CD1c-positive myeloid dendritic cell (primary cell): Measurements from ENCODE around the gene TBC1D20.
"Not testable (repeated sequence)": the region's sequence is repeated elsewhere in the genome, so short reads cannot be mapped to it uniquely, and the experiment has no call there.

Experiments
- DNase-seq: peaks from one replicate; pipeline ENCODE4 v3.0.0-alpha.2; 2016; ENCODE audit errors: extremely low spot score

TBC1D20 gene

GRCh38 chr20:462199-462991 lies at the start of gene TBC1D20:
Gene TBC1D20, minus strand, starts transcription at chr20:462533. Its CDS starts 128 bp downstream, at chr20:462405.
- DNase-seq, result peak; percentile 94

GRCh38 chr20:510328-511057 lies 48.2 kb upstream of the TBC1D20 start:
- not testable (repeated sequence) for DNase-seq

DNA sequence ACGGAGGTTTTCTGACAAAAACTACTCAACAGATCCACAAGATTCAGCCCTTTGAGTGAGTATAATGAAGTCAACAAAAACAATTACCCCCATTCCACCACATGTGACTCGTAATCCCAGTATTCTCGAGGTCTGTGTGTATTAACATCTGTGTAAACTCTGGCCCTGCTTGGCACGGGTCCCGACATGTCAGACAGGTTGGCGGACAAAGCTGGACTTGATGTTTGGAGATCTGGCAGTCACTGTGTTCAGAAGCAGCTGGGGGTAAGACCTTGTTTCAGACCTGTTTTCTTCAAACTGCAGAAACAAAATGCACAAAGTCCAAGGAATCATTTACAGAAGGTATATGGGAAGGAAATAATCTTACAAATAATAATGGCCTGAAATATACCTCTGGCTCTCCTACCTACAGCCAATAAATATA lies 46.0 kb upstream of the TBC1D20 start:
- DNase-seq, result not testable (repeated sequence)

- no peak for DNase-seq
Observed at GRCh38 chr20:507761-508332, 45.5 kb upstream of the TBC1D20 start.

DNA sequence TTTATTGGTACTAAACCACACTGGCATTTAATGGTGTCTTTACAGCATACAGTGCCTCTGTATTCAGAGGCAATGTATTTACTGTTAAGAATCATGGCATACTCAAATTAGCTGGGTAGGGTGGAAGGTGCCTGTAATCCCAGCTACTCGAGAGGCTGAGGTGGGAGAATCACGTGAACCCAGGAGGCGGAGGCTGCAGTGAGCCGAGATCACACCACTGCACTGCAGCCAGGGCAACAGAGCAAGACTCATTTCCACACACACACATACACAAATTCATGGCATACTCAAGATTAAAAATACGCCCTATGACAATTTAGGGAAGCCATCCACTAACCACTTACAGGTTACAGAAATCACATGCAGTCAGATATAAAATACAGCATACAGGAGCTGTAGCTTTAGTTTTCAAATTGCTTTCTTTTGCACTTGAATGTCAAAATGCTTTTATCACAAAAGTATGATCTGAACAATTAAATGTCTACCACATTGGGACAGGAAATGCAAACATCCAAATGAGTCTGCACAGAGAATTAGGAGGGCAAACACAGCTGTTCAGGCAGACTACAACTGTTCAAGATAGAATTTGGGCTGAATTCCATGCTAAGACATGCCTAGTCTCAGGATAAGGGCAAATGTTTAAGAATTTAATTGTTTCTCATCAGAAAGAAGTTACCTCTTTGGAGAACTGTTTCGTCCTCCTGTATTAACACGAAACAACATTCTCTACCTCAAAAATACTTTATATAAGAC lies 44.8 kb upstream of the TBC1D20 start:
- no peak for DNase-seq

DNA sequence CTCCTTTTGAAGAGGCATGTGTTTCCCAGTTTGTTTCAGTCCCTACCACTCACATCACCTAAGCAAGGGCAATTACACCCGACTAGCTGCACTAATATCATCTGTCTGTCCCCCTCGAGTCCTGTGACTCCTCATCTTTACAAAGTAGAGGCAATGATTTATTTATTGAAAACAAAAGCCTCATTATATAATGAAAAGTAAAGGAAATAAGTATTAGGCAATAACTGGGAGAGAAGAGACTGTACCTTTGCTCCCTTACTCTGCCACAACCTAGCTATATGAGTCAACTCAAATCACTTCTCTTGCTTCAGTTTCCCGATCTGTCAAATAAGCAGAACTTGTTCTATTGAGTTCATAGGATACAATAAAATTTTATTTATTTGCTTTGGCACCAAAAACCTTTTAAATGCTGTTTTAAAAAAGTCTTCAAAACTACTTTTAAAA lies 42.3 kb upstream of the TBC1D20 start:
- DNase-seq, result no peak

GRCh38 chr20:503048-503737 lies 40.9 kb upstream of the TBC1D20 start:
- DNase-seq, result no peak

- no peak for DNase-seq
Observed at GRCh38 chr20:497979-498378, 35.6 kb upstream of the TBC1D20 start.

DNA sequence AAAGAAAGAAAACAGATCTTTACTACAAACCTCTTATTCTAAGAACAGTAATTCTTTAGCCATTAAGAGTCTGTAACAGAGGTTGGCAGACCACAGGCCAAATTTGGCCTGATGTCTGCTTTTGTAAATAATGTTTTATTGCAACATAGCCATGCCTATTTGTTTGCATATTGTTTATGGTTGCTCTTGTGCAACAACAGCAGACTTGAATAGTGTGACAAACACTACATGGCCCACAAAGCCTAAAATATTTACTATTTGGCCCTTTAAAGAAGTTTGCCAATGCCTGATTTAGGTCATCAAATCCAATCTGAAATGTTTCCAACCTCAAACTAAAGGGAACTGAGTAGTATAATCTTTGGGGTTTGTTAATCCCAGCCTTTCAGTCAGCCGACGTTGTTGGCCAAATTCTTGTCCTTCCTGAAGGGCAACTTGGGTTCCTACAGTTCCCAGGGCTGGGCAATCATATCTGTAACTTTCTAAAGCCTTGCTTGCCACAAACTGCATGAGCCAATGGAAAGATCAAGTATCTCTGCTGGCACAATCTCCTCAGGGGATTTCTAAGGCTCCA lies 33.9 kb upstream of the TBC1D20 start:
- DNase-seq, result no peak

DNA sequence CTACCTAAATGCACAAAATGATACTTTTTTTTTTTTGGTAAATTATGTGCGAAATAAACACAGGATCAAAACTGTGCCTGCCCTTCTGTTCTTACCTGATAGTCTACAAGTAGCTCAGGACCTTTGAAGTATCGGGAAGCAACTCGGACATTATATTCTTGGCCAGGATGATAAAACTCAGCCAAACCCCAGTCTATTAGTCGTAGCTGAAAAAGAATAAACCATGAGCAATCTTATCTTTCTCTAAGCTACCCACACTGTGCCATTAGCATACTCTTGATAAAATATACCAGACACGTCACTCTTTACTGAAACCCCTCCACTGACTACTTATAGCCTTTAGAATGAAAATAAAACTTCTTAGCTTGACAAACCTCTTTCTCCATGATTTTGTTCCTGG lies 29.8 kb upstream of the TBC1D20 start:
- no peak for DNase-seq

DNA sequence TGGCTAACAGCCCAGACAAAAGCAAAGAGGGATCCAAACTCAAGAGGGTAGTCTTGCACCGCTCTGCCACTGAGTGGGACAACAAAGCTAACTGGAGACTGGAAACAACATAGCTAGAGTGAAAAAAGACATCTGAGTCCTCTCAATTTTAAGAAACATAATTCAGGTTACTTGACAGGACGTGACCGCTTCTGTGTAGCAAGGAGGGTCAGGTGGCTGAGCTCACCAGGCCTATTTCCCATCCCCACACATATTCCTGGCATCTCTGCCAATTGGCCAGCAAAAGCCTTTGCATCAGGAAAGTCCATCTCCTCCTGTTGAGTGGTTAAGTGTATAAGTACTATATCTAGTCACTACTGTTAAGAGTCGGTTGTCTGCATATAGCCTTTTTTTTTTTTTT lies 25.3 kb upstream of the TBC1D20 start:
- no peak for DNase-seq

DNA sequence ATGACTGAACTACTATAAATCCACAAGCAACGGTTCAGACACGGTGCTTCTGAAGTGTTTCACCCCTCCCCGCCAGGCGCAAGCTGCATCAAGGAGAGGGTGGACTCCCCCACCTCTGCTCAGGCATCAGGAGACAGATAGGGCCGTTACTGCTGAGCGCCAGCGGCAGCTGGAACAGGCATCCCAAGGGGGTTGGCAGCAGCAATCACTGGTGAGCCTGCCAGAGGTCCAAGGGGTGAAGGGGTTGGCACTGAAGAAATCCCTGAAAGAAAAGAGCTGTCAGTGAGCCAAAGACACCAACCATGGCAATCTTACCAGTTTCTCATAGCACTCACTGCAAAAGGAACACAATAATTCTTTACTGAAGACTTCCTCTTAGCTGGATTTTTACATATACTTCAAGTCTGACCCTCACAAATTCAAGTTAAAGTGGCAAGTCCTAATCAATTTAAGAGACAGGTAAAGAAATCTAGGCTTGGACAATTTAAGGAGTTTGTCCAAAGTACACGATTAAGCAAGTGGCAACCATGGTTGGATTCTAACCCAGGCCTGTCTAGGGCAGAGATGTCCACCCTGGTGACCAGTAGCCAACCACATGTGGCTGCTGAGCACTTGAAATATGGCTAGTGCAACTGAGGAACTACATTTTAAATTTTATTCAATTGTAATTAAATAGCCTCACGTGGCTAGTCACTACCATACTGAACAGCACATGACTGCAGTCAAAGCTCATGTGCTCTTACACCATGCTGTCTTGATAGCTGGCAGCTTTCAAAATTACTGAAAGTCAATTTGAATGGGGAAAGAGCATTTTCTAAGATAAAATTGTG lies 21.7 kb upstream of the TBC1D20 start:
- DNase-seq, result no peak

DNA sequence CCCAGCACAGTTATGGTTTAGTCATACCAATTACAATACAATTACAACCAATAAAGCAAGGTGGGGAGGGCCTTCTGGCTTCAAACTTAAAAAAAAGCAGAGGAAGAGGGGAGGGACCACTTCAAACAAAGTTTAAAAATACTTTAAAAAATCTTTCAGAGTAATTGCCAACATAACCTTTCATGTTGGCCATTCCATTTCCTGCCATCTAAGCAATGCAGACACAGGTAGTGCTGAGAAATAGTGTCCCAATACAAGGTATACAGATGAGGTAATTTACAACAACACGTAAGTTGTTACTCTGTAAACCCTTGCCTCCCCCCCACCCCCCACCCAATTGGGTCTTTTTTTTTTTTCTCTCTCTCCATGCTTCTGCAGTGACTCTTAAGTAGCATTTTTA lies 18.8 kb upstream of the TBC1D20 start:
- DNase-seq, result no peak

GRCh38 chr20:480044-480443 lies 17.7 kb upstream of the TBC1D20 start:
- no peak for DNase-seq

DNA sequence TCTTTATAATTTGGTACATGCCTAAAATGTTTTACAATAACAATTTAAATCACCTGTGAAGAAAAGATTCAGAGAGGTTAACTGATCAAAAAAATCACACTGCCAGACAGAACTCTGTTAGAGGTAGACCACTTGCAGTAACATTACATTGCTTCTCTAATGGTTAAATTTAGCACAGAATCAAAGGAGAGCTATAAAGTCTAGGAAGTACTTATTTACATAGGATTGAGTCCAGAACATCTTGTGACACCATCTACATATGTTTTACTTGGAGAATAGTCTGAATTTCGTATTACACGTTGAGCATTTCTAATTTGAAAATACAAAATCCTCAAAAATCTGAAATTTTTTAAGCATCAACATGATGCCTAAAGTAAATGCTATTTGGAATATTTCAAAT lies 17.2 kb upstream of the TBC1D20 start:
- no peak for DNase-seq

DNA sequence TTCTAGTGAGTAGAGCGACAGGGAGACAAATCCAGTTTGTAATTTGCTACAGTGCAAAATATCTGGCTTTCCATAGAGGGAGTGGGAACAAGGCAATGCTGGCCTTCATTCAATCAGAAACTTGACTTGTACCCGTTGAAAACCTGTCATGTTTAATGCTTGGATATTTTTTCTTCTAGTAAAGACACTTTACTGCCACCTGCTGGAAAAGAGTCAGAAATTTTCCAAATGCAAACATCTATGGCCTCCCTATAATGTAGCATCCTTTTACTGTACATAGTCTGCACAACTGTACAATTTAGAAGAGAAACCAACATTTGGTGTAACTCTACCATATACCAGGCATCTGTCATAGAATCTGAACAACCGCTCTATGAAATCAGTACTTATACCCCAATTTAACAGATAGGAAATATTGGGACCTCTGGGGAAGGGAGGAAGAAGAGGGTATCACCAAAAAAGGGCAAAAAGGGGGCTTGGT lies 16.7 kb upstream of the TBC1D20 start:
- peak; percentile 77 for DNase-seq

DNA sequence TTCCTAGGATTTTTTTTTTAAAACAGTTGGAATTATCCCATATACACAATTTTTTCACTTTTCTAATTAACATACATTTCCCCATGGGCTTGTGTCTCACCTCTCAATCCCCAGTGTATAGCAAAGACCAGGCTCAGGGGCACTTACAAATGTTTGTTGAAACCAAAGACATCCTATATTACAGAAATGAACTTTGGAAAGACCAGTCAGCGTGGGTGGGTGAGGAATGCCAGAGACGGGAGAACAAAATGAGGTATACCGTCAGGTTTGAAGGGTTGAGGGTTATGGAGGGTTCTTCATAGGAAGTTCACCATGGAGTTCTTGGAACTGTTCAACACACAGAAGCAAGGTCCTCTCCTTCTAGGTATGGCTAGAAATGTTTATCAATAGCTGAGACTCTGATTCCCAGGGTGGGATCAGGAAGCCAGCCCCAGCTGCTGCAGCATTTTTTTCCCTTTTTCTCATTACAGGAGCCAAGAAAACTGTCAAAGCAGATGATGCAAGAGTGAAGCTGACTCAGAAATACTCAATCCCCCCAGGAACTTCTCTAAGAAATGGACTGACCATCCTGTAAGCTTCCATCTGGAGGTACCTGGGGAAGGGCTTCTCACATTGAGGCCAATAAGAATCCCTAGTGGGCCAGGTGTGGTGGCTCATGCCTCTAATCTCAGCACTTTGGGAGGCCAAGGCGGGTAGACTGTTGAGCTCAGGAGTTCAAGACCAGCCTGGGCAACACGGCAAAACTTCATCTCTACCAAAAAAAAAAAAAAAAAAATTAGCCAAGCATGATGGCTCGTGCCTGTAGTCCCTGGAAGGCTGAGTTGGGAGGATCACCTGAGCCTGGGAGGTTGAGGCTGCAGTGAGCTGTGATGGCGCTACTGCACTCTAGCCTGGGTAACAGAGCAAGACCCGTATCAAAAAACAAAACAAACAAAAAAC lies 15.9 kb upstream of the TBC1D20 start:
- DNase-seq, result no peak

- DNase-seq, result not testable (repeated sequence)
Observed at GRCh38 chr20:476561-477249, 14.4 kb upstream of the TBC1D20 start.
